Heart left ventricle (tissue), 16 donors: ENCODE results near the gene TVP23C. TPM values are rescaled to one million over a fixed set of nuclear protein-coding genes. Genes with fewer than 3 reads are reported as not detected.

Experiments
- ATAC-seq, 4 donors: fragments of 200-7000 bp; cut with Tn5 transposase; one replicate each; pipeline ENCODE4 v1.9.1; 2020 to 2022; ENCODE audit warnings: moderate library complexity in 4 of 4, mild to moderate bottlenecking in 3 of 4, moderate number of reproducible peaks in 1 of 4
- DNase-seq, 5 donors: peaks; one replicate each; pipeline ENCODE4 v3.0.0-alpha.2; 2020
- H3K27ac ChIP-seq, 12 donors: fragments of 200-600 bp; sonication (generic) in 4 of 12; one replicate each; pipeline versions ENCODE4 v1.5.0 to v1.8.0; 2016 to 2022; ENCODE audit warnings: mild to moderate bottlenecking in 2 of 12
- H3K27me3 ChIP-seq, 9 donors: fragments of 200-600 bp; sonication (generic) in 2 of 9; one replicate each; pipeline versions ENCODE4 v1.5.1 to v1.8.0; 2016 to 2022; ENCODE audit warnings: mild to moderate bottlenecking in 3 of 9
- H3K36me3 ChIP-seq, 9 donors: fragments of 200-600 bp; sonication (generic) in 2 of 9; one replicate each; pipeline versions ENCODE4 v1.5.0 to v1.8.0; 2018 to 2022; ENCODE audit warnings: mild to moderate bottlenecking in 2 of 9
- H3K4me1 ChIP-seq, 12 donors: fragments of 200-600 bp; sonication (generic) in 4 of 12; one replicate each; pipeline versions ENCODE4 v1.5.0 to v1.8.0; 2016 to 2022; ENCODE audit warnings: mild to moderate bottlenecking in 3 of 12
- H3K4me3 ChIP-seq, 12 donors: fragments of 200-600 bp; sonication (generic) in 4 of 12; one replicate each; pipeline versions ENCODE4 v1.5.0 to v1.8.0; 2017 to 2022; ENCODE audit warnings: mild to moderate bottlenecking in 9 of 12, moderate library complexity in 4 of 12
- H3K9me3 ChIP-seq, 12 donors: fragments of 200-600 bp; sonication (generic) in 4 of 12; one replicate each; pipeline versions ENCODE4 v1.5.0 to v1.8.0; 2016 to 2022; ENCODE audit warnings: mild to moderate bottlenecking in 1 of 12
- POLR2A ChIP-seq, 2 donors: fragments of 450-650 bp; IDR thresholded peaks; one replicate each; pipeline ENCODE4 v1.6.1; 2017; ENCODE audit warnings: antibody characterized with exemption in 2 of 2, mild to moderate bottlenecking in 2 of 2, moderate library complexity in 2 of 2
- WGBS, 4 donors: extraction: QIAGEN DNeasy Blood & Tissue Kit in 2 of 4; methylation state at CpG; one replicate each; pipeline versions ENCODE4 v1.1.5 to v1.1.7; 2013 to 2018; 5-methylcytosine and 5-hydroxymethylcytosine counted together
- intact Hi-C, 10 donors: fragments of 100-400 bp; cut with DNase I; formaldehyde crosslinking; loops; one replicate each; pipeline versions ENCODE4 v1.11.1 to v1.14.2; 2022
- polyA plus RNA-seq, 2 donors: library from polyadenylated mRNA; stranded (reverse); fragments of 200-250 nt; gene quantifications; one replicate each; pipeline ENCODE4 v1.2.3, GENCODE V29; 2013
- total RNA-seq, 9 donors: library from RNA; depleted of rRNA in 2 of 9; stranded (reverse); fragments of >200 nt in 2 of 9; fragmentation: NEBNext Ultra II Directional in 3 of 9; extraction: Animal tissue kit (Norgen Biotek cat#: 25700) in 3 of 9; gene quantifications; one replicate each; pipeline versions ENCODE4 v1.1.0 to v1.2.4, GENCODE V29; 2016 to 2023
- TF ChIP-seq, protein P1 (sequence below), 12 donors: fragments of 200-600 bp; sonication (generic) in 4 of 12; IDR thresholded peaks; one replicate each; pipeline versions ENCODE4 v1.5.0 to v1.8.0; 2018 to 2022; ENCODE audit warnings: antibody characterized with exemption in 12 of 12, mild to moderate bottlenecking in 5 of 12
- donor health status: ischemic (EF 13 %, LVEDD 7.1; RV severe dilation, severe dysfunction).
- donor health status: healthy with polysubstance abuse.
- donor health status: DM: no; HTN: yes; CAD: no.
- donor health status: DM: no; HTN: no; CAD: no.
- donor health status: ischemic (EF 25% LVEDD 6.9; RV normal size, moderate dysfunction).
- donor health status: ischemic (EF 25% LVEDD 5.7; RV mildly dilated, moderate dysfunction).
- donor health status: healthy.
- donor health status: DM: yes; HTN: yes; CAD: no.
- donor health status: ischemic (EF 35%, LVEDD 5.7; RV mildly dilated, moderate dysfunction).
- donor health status: nonischemic (EF 11% LVEDD 7.7; RV severe dilation, severe dysfunction).
- donor health status: DM: yes; HTN: yes; CAD: no.
- donor health status: PGD.
- donor health status: ischemic (EF 29% LVEDD 5.4; RV normal size, mild dysfunction).
- donor health status: nonischemic (EF 23%, LVEDD 6.1; RV moderate dilation, normal function).

TVP23C gene
- total and polyA plus RNA-seq, 11 donors: 1.9 to 8.7 (median 5.2) TPM

GRCh38 chr17:15513856-15514459 is 49.3 kb downstream of the TVP23C start:
- H3K36me3 ChIP-seq: peaks cover 0 to 24% (median 6%) of the 10 kb centered on the region in 9 donors
- no peak overlapping the region for H3K4me3 ChIP-seq
- TF ChIP-seq, protein P1, sequence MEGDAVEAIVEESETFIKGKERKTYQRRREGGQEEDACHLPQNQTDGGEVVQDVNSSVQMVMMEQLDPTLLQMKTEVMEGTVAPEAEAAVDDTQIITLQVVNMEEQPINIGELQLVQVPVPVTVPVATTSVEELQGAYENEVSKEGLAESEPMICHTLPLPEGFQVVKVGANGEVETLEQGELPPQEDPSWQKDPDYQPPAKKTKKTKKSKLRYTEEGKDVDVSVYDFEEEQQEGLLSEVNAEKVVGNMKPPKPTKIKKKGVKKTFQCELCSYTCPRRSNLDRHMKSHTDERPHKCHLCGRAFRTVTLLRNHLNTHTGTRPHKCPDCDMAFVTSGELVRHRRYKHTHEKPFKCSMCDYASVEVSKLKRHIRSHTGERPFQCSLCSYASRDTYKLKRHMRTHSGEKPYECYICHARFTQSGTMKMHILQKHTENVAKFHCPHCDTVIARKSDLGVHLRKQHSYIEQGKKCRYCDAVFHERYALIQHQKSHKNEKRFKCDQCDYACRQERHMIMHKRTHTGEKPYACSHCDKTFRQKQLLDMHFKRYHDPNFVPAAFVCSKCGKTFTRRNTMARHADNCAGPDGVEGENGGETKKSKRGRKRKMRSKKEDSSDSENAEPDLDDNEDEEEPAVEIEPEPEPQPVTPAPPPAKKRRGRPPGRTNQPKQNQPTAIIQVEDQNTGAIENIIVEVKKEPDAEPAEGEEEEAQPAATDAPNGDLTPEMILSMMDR (IDR thresholded peaks at IDR 0.05): no peak
- TF ChIP-seq POLR2A (IDR thresholded peaks at IDR 0.05): no peak
- ATAC-seq (no peak), DNase-seq (no peak)
- no peaks in the 10 kb centered on the region for H3K27me3 ChIP-seq
- WGBS, 4 donors: 79 to 86% (median 81%) methylated on average over 9 of the region's 9 CpGs
- H3K27ac ChIP-seq: peak overlapping the region in 3 of 12 donors; percentile 35 to 40 (median 35)
- H3K4me1 ChIP-seq: peaks cover 0 to 28% (median 11%) of the 10 kb centered on the region in 12 donors
- intact Hi-C loops: no loop called here
- no peaks in the 10 kb centered on the region for H3K9me3 ChIP-seq

- WGBS, 4 donors: 70 to 79% (median 71%) methylated on average over 6 of the region's 6 CpGs
- no peaks in the 10 kb centered on the region for H3K9me3 ChIP-seq
- TF ChIP-seq, protein P1 (IDR thresholded peaks at IDR 0.05): no peak
- no peak for TF ChIP-seq POLR2A (IDR thresholded peaks at IDR 0.05)
- intact Hi-C loops: no loop called here
- H3K27me3 ChIP-seq: no peaks in the 10 kb centered on the region
- ATAC-seq (no peak), DNase-seq (no peak)
- H3K36me3 ChIP-seq: peaks cover 0 to 24% (median 6%) of the 10 kb centered on the region in 9 donors
- no peak overlapping the region for H3K4me3 ChIP-seq
- H3K4me1 ChIP-seq: peaks cover 0 to 30% (median 14%) of the 10 kb centered on the region in 12 donors
- peak overlapping the region in 4 of 12 donors; percentile 35 to 45 (median 39) for H3K27ac ChIP-seq
Observed at GRCh38 chr17:15513058-15513791, 50.1 kb downstream of the TVP23C start.

DNA sequence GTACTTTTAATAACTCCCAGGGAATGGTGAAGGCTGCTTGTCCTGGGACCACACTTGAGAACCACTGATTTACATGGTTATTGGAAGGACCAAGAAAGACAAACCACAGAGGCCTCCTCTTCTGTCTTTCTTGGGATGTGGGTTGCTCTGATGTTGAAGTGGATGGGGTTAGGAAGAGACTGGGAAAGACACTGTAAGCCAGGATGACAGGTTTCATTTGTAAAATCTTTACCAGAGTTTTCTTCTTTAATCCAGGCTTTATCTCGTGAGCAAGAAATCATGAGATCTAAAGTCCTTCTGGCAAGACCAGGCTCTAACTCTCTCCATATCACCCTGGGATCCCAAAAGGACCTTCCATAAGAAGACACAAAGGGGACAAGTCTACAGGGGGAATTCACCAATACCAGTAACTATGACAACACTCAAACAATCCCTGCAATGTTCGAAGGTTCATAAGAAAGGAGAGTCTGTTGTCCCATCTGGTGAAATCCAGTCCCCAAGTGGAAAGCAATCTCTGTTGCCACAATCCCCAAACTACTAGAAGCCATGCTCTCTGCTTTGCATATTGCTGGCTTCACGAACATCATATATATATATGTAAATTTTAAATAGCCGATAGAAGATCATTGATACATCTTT is 51.1 kb downstream of the TVP23C start:
- no peaks in the 10 kb centered on the region for H3K27me3 ChIP-seq
- intact Hi-C loops: no loop called here
- peaks cover 0 to 24% (median 6%) of the 10 kb centered on the region in 9 donors for H3K36me3 ChIP-seq
- WGBS, 4 donors: 95 to 98% (median 96%) methylated on average over 4 of the region's 4 CpGs
- H3K9me3 ChIP-seq: no peaks in the 10 kb centered on the region
- TF ChIP-seq POLR2A (IDR thresholded peaks at IDR 0.05): no peak
- TF ChIP-seq, protein P1 (IDR thresholded peaks at IDR 0.05): no peak
- DNase-seq (no peak), ATAC-seq (no peak)
- peak overlapping the region in 1 of 12 donors; percentile 35 for H3K27ac ChIP-seq
- no peak overlapping the region for H3K4me3 ChIP-seq
- H3K4me1 ChIP-seq: peaks cover 0 to 30% (median 16%) of the 10 kb centered on the region in 12 donors

GRCh38 chr17:15511142-15511541 is 52.1 kb downstream of the TVP23C start:
- no peaks in the 10 kb centered on the region for H3K9me3 ChIP-seq
- H3K27ac ChIP-seq: no peak overlapping the region
- DNase-seq: no peak
- WGBS, 4 donors: 71 to 85% (median 82%) methylated on average over 2 of the region's 2 CpGs
- ATAC-seq: no peak
- H3K4me3 ChIP-seq: no peak overlapping the region
- intact Hi-C loops: no loop called here
- TF ChIP-seq, protein P1 (IDR thresholded peaks at IDR 0.05): no peak
- TF ChIP-seq POLR2A (IDR thresholded peaks at IDR 0.05): no peak
- H3K4me1 ChIP-seq: peaks cover 0 to 30% (median 16%) of the 10 kb centered on the region in 12 donors
- no peaks in the 10 kb centered on the region for H3K27me3 ChIP-seq
- peaks cover 0 to 21% (median 7%) of the 10 kb centered on the region in 9 donors for H3K36me3 ChIP-seq
